H1 (cell line): ENCODE data around the gene RBBP9. TPM values are rescaled to one million over a fixed set of nuclear protein-coding genes. Genes with fewer than 3 reads are reported as not detected.

ENCODE experiments used
- polyA plus RNA-seq, 7 experiments: library from polyadenylated mRNA; depleted of rRNA in 3 of 7; stranded (reverse) in 5 of 7; unstranded in 2 of 7; fragments of >200 nt in 5 of 7; fragments of 200-250 nt in 2 of 7; gene quantifications; 1 replicate in 5 of 7; 2 replicates in 1 of 7; 4 replicates in 1 of 7; pipeline versions ENCODE4 v1.2.1 to v1.2.3, GENCODE V29; 2011 to 2013; ENCODE audit warnings: missing spikeins in 2 of 7, mixed read lengths in 2 of 7
- total RNA-seq: library from RNA; stranded (reverse); fragmentation: NEBNext Ultra II Directional; extraction: Animal tissue kit (Norgen Biotek cat#: 25700); gene quantifications from 2 replicates; pipeline ENCODE4 v1.2.1, GENCODE V29; 2021
- TF ChIP-seq, protein P1 (sequence below): IDR thresholded peaks from 2 replicates; pipeline ENCODE4 v1.6.1; 2011; ENCODE audit warnings: low read depth, mild to moderate bottlenecking, low read length; ENCODE audit not compliant: insufficient read depth

The RBBP9 gene
- total and polyA plus RNA-seq, 2 of the 8 experiments (the other 6 are each of a cell fraction or from before 2014, with no cell fraction given), result 9.5 to 13.5 TPM

DNA sequence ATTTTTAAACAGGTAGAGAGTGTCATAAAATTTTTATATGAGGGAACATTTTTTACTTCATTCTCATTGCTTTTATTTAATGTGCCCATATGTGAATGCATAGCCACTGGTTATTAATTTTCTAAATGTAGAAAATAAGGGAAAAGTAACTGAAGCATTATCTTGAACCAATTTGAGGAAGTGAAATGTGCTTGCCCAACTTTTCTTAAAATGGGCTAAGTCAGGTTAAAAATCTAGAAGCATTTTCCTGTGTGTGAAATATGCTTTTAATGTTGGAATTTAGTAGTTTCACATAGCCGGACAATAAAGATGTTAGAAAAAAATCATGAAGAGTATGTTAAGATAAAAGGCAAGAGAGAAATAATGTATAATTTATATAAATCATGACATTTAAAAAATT, 14.5 kb upstream of the RBBP9 start (continued):
- TF ChIP-seq, protein P1, sequence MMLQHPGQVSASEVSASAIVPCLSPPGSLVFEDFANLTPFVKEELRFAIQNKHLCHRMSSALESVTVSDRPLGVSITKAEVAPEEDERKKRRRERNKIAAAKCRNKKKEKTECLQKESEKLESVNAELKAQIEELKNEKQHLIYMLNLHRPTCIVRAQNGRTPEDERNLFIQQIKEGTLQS, result no peak
